NCI-H2081 (cell line): ENCODE measurements around the gene KCTD5.
A peak's percentile ranks its signal among the peaks of the same experiment; 100 is the strongest.
"Not testable (repeated sequence)": the region's sequence is repeated elsewhere in the genome, so short reads cannot be mapped to it uniquely, and the experiment has no call there.

Source experiments
- DNase-seq, 2 experiments: peaks; one replicate each; lab custom pipeline; 2025; lab: John Stamatoyannopoulos, UW

KCTD5 gene, protein sequence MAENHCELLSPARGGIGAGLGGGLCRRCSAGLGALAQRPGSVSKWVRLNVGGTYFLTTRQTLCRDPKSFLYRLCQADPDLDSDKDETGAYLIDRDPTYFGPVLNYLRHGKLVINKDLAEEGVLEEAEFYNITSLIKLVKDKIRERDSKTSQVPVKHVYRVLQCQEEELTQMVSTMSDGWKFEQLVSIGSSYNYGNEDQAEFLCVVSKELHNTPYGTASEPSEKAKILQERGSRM

GRCh38 chr16:2682209-2683021, at the start of gene KCTD5:
Gene KCTD5, plus strand, starts transcription at chr16:2682523. Its CDS starts 26 bp downstream, at chr16:2682549.
- DNase-seq, result peak; percentile 93 to 96

DNA sequence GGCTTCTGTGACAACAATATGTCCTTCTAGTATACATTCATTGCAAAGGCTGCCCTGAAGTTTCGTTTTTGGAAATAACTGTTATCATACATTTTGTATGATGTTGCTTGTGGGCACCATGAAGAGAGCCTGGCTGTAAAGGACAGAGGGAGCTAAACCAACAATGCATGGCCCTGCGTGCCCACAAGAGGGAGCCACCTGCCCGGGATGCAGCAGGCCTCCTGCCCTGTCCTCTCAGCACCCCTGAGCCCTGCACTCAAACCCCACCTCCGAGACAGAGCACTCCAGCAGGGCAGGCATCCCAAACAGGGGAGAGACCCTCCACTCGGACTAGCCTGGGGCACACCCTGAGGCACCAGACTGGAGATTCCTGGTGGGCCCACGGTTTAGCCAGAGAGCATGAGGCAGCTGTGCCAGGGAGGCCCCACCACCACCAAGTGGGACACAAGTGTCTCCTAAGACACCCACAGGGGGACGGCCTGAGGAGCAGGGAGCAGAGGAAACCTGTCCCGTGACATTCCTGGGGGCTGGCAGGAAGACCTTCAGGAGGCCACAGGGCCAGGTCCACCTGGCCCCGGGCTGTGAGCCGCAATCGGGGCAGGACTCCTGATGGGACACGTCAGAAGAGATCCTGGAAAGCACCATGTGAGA, 43.1 kb upstream of the KCTD5 start:
- DNase-seq, result not testable (repeated sequence)

DNA sequence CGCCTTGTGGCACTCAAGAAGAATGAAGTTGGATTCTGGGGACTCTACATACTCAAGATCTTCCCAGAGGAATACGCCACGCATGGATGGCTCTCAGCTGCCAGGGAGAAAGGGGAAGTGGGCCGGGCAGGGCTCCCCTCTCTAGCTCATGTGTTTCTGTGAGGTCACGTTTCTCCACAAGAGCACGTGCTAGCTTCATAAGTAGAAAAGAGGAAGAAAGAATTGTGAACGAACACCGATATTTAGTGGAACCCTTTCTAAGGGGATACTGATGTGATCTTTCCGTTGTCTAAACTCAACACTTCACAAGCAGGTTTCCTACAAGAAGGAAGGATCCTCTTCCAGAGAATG, 42.6 kb upstream of the KCTD5 start:
- DNase-seq, result not testable (repeated sequence)

DNA sequence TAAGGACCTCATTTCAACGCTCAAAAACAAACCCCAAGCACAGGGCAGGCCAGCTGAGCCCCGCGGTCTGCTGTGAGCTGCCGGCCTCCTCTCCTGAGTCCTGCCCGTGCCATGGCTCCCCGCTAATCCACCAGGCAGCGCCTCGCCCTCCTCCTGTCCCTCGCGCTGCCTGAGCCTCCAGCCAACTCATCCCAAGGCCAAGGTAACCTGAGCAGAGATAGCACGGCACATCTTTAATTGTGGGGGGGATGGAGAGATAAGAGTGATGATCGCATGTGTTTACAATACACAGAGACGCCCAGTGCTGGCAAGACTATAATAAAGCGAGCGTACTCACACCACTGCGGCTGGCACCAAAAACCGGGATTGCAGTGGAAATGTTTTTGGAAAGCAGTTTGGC, 39.8 kb upstream of the KCTD5 start:
- DNase-seq, result not testable (repeated sequence)

DNA sequence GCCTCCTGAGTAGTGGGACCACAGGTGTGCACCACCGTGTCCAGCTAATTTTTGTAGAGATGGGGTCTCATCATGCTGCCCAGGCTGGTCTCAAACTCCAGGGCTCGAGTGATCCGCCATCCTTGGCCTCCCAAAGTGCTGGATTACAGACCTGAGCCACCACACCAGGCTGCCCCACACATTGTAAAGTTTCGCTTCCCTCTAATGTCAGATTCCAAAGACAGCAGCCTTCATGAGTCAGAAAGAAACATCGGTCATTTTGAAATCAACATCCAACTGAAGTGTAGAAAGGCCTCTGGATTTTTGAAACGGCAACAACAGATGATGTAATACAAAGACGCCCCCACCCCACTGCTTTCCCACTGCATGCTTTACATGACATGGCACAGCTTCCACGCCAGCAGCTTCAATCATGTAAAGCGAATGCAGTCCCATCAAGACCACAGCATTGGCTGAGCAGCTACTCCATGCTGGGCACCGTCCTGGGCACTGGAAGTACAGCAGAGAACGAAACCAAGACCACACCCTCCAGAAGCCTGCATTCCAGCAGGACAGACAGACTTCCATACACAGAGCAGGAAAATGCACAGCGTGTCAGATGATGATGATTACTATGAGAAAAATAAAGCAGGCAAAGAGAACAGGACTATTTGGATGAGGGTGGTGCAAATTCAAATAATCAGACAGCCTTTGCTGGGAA, 37.4 kb upstream of the KCTD5 start:
- DNase-seq, result not testable (repeated sequence)

DNA sequence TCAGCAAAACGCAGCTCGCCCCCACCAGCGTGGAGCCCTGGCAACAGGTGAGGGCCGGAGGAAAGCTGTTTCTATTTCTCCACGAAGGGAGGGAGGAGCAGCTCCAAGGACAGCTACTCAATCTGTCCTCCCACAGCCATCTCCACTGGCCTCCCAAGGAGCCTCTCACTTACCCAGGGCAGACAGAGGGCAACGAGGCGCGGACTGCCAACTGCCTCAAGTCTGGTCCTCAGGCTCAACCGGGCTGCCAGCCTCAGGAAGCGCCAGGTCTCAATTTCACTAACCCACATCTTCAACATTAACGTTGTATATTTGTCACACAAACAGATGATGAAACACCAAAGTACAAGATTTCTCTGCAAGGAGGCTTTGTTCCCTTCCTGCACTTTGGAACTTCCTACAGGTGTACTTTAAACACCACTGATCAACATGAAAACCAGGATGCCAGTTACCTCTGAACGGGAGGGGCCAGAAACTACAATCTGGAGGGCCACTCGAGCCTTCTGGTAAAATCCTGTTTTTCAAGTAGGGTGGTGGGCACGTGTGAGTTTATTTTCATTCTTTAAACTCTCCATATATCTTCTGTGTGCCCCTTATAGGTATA, 31.0 kb upstream of the KCTD5 start:
- not testable (repeated sequence) for DNase-seq

DNA sequence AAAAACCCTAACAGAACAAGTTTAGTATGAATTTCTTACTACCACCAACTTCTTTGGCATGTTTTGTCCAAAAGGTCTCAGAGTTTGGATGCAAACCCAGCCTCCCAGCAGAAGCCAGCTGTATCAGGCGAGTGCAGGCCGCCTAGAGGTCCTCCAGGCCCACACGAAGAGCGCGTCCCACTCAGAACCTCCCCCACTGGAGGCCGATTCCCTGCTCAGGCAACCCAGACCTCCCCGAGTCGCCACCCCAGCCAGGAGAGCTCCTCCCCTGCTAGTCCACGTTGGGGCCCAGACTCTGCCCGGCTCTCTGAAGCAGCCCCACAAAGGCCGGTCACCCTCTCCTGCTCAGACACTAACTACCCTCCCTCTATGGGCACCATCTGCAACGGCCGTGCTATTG, 28.4 kb upstream of the KCTD5 start:
- not testable (repeated sequence) for DNase-seq

DNA sequence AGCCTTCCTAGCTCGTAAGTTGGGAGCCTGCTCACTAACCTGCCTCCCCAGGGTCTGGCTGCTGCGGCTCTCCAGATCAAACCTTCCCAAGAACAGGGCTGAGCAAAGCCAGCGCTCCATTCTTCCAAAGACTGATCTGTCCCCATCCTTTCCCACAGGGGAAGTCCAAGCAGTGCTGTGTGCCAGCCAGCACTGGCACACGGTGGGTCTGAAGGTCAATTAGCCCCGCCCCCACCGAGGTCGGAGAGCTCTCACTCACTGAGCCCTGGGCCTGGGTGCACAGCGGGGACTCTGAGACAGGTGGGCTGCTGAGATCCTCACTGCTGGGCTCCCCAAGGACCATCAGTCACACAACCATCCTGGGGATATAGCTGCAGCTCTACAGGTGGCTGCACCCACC, 27.4 kb upstream of the KCTD5 start:
- not testable (repeated sequence) for DNase-seq

DNA sequence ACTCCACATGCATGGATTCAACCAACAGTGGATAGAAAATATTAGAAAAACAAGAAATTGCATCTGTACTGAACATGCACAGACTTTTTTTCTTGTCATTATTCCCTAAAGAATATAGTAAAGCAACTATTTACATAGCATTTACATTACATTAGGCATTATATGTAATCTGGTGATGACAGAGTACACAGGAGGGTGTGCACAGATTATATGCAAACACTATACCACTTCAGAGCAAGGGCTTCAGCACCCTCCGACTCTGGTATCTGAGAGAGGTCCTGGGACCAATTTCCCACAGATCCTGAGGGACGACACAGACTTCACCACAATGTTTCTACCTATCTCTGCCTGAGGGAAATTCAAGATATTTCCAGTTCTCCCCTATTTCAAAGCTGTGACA, 25.3 kb upstream of the KCTD5 start:
- no peak for DNase-seq

DNA sequence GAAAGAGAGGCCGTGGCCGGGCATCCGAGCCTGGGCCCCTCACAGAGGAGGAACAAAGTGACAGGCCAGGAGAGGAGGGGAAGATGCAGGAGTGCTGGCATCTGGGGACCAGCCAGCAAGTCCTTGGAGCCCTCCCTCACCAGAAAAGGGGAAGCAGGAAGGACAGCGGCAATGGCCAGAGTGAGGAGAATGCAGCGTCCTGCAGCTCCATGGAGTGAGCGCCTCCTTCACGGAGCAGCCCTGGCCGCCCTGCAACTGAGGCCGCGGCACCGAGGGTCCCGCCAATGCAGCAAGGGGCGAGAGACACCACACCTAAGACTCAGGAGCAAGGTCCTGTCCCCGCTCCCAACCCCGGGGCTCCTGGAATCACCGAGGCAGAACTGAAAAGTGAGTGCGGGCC, 24.5 kb upstream of the KCTD5 start:
- not testable (repeated sequence) for DNase-seq

DNA sequence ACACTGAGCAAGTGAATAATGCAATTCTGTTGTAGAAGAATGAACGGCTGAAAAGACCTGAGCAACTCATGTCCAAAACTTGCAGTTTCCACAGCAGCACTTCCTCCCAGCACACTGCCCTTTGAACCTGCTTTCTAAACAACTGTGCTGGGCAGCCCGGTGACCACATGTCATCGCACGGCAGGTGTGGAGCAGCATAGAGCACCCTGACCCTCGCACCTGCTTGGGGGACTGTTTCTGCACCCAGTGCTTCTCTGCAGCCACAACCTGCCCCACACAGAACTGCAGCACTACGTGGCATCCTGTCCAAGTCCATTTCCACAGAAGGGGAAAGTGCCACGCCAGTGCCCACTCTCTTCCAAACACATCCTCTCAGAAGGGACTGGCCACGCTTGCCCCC, 22.8 kb upstream of the KCTD5 start:
- DNase-seq, result not testable (repeated sequence)

DNA sequence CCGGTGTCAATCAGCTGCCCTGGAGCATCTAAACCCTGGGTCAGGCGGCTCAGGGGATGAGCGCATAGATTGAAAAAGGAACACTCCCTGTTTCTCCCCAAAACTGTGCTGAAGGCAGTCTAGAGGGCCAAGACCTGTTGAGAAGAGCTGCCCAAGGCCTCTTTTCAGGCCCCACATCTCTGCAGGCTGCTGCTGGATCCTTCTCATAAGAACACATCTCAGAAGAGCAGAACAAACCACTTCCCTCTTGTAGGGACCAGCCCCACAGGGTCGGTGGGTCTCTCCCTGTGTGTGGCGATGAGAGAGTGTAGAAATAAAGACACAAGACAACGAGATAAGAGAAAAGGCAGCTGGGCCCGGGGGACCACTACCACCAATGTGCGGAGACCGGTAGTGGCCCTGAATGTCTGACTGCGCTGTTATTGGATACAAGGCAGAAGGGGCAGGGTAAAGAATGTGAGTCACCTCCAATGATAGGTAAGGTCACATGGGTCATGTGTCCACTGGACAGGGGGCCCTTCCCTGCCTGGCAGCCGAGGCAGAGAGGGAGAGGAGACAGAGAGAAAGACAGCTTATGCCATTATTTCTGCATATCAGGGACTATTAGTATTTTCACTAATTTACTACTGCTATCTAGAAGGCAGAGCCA, 22.2 kb upstream of the KCTD5 start:
- DNase-seq, result not testable (repeated sequence)

DNA sequence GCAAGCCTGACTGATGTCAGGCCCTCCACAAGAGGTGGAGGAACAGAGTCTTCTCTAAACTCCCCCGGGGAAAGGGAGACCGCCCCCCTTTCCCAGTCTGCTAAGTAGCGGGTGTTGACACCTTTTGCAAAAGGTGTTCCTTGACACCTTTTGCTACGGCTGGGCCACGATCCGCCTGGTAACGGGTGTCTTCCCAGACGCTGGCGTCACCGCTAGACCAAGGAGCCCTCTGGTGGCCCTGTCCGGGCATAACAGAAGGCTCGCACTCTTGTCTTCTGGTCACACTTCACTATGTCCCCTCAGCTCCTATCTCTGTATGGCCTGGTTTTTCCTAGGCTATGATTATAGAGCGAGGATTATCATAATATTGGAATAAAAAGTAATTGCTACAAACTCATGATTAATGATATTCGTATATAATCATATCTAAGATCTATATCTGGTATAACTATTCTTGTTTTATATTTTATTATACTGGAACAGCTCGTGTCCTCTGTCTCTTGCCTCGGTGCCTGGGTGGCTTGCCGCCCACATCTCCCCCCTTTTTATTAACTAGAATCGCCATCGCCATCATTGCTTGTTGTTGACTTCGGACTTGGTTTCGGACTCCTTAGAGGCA, 21.5 kb upstream of the KCTD5 start:
- peak in 1 of 2 experiments; percentile 11 for DNase-seq

GRCh38 chr16:2663553-2664546, 18.5 kb upstream of the KCTD5 start:
- no peak for DNase-seq

DNA sequence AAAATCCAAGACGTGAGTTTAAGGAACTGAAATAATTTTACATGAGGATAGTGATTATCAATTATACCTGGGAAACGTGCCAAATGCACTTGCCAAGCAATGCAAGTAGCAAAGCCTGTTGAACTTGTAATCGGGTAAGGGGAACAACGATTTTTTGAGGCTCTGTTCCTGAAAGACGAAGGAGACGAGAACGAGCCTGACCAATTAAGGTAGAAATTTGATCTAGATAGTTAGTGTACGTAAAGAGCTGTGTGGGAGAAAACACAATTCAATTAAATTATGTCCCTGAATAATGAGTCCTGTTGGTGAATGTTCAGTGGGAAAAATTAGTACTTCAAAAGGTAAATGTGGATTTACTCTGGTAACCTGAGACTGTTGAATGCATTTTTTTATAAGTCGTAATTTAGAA, 17.7 kb upstream of the KCTD5 start:
- DNase-seq, result no peak

DNA sequence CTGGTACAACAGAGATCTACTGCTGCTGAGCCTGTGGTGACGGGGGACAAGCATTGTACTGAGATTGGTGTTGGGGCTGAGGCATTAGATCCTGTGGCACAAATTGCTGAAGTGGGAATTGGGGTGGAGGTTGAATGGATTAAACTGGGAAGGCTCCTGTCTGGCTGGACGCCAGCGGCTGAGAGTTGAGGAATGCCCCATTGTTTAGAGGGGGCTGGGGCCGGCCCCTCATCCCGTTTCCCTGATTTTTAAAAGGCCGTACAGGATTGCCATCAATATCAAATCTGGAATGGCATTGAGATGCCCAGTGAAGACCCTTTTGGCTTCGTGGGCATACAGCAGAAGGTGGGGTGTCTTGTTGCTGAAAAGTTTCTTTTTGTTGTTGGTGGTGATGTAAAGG, 15.7 kb upstream of the KCTD5 start:
- not testable (repeated sequence) for DNase-seq

GRCh38 chr16:2669587-2669986, 12.7 kb upstream of the KCTD5 start:
- DNase-seq, result not testable (repeated sequence)

DNA sequence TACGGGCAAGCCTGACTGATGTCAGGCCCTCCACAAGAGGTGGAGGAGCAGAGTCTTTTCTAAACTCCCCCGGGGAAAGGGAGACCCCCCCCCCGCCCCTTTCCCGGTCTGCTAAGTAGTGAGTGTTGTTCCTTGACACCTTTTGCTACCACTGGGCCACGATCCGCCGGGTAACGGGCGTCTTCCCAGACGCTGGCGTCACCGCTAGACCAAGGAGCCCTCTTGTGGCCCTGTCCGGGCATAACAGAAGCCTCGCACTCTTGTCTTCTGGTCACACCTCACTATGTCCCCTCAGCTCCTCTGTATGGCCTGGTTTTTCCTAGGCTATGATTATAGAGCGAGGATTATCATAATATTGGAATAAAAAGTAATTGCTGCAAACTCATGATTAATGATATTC, 12.3 kb upstream of the KCTD5 start:
- not testable (repeated sequence) for DNase-seq

GRCh38 chr16:2671193-2671592, 11.1 kb upstream of the KCTD5 start:
- not testable (repeated sequence) for DNase-seq

- no peak for DNase-seq
Observed at GRCh38 chr16:2671741-2672140, 10.6 kb upstream of the KCTD5 start.
